HG03354 (cell line): ENCODE results near the gene TMEM129.

Source experiments
- ATAC-seq: cut with Tn5 transposase; IDR thresholded peaks from one replicate; pipeline ENCODE4 v1.9.1; 2021; ENCODE audit warnings: mild to moderate bottlenecking; ENCODE audit not compliant: unreplicated experiment, poor library complexity, severe bottlenecking

The TMEM129 gene

GRCh38 chr4:1726146-1726934, 5.2 kb upstream of the TMEM129 start:
- ATAC-seq, result peak; percentile 30

- no peak for ATAC-seq
Observed at GRCh38 chr4:1725521-1725920, 4.4 kb upstream of the TMEM129 start.

- no peak for ATAC-seq
Observed at GRCh38 chr4:1723131-1723801, 2.1 kb upstream of the TMEM129 start.

GRCh38 chr4:1722551-1723118, 1.5 kb upstream of the TMEM129 start:
- no peak for ATAC-seq

DNA sequence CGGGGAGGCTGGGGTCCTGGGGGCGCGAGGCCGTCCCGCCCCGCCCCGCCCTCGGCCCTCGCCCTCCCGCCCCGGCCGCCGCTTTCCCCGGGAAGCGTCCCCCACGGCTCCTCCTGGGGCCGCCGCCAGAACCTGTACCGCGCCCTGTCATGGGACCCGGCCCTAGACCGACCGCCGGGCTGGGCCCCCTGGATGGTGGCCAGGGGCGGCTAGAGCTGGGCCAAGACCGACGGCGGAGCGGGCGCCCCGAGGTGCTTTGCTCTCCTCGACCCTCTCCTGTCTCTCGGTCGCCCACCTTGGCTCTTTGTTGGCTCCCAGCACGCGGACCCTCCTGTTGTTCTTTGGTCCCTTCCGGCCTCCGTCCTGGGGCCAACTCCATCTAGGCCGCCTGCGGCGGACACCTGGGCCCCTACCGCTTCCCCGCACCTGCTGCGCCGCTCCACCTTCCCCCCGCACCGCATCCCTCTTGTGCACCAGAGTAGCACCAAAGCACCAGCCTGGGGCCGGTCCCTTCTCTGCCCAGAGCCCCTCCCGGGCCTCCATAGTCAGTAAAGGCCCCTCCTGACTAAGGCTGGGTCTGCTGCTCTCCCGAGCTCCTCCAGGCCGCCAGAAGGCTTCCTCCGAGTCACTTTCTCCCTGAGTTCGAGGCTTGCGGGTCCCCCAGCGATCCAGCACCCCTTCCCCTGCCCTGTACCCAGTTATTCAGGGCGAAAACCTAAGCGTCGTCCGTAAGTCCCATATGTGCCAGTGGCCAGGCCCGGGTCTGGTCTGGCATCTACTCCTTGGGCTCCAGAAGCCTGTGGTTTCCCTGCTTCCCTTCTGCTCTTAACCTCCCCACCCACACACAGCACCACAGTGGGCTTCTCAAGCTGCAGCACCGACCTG, 785 bp upstream of the TMEM129 start:
- ATAC-seq, result peak; percentile 8

DNA sequence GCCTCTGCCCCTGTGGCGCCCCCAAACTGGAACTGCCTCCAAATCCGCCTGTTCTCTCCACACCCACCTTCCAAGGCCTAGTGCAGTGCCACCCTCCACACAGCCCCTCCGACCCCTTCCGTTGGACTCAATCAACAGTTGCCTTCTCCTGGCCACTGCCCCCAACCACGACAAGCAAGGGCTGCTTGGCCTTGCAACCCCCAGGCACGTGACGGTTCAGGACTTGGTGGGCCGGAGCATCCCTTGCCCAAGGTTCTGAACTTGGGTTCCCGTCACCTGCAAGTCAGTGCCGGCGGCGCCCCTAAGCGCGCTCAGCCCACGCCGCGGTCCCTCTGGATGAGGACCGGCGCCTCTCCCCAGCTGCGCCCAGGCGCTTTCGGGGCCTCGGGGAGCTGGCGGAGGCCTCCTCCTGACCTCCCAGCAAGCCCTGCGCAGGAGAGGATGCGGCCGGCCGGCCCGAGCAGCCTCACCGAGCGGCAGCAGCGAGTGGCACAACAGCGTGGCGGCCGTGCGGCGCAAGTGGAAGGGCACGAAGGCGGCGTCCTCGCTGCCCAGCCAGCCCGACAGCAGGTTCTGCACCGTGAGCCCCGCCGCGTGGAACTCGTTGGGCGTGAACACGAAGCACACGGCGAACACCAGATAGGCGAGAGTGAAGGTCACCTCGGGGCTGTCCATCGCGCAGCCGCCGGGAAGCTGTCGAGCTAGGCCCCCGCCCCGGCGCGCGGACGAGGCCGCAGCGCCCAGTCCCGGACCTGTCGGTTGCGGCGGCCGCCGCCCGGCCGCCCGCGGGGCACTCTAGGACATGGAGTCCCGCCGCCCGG, 750 bp downstream of the TMEM129 start:
- ATAC-seq, result peak; percentile 24

DNA sequence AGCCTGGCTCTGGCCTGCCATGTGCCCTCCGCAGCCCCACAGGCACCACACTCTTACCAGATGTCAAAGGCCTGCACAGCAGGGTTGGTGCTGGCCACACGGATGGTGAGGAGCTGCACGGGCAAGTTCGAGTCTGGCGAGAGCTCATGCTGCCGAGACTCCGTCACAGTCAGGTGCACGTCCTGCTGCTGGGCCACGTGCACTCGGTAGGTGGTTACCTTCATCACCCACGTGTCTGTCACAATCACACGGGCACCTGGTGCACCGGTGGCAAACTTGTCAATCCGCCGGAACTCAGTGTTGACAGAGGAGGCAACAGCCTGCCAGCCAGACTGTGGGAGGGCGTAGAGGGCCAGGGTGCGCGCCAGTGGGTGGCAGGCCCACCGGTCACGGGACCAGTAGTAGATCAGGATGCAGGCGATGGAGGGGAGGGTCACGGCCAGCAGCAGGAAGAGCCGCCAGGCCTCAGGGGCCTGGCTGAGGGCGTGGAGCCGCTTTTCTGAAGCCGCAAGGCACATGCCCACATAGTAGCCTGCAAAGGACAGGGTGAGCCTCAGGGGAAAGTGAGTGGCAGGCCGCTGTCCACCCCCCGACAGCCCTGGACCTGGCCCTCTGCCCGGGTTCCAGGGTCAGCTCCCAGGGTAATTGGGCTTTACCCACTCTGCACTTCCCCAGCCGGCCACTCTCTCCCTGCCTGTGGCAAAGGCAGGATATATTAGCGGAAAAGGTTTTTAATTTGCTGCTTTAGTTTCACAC, 2.9 kb downstream of the TMEM129 start:
- no peak for ATAC-seq

- no peak for ATAC-seq
Observed at GRCh38 chr4:1717129-1718094, 3.7 kb downstream of the TMEM129 start.

- no peak for ATAC-seq
Observed at GRCh38 chr4:1716065-1716945, 4.8 kb downstream of the TMEM129 start.

DNA sequence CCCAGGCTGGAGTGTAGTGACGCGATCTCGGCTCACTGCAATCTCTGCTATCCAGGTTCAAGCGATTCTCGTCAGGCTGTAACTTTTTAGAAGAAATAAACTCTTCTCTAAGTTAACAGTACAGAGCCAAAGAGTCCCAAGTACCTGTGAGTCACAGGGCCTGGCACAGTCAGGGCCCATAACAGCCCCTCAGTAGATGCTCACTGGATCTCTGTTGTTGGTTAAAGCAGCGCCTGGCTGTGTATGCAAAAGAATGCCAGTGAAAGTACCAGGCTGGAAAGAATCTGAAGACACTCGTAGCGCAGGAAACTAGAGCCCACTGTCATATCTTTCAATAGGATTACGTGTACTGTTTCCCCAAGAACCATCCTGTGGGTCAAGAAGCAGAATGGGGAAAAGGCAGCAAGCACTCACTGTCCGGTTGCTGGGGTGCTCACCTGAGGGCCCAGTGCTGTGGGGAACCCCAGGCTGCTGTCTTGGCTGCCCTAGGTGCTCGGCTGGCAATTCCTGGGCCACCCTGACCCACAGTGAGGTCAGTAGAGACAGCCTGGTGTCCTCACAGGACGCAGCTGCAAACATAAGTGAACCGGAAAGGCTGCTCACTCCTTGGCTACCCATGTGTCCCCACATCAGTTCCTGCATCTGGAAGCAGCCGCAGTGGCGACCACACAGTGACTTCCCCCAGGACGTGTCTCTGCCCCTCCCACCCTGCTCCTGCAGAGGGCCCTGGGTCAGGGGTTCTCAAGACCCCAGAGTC, 5.9 kb downstream of the TMEM129 start:
- no peak for ATAC-seq

DNA sequence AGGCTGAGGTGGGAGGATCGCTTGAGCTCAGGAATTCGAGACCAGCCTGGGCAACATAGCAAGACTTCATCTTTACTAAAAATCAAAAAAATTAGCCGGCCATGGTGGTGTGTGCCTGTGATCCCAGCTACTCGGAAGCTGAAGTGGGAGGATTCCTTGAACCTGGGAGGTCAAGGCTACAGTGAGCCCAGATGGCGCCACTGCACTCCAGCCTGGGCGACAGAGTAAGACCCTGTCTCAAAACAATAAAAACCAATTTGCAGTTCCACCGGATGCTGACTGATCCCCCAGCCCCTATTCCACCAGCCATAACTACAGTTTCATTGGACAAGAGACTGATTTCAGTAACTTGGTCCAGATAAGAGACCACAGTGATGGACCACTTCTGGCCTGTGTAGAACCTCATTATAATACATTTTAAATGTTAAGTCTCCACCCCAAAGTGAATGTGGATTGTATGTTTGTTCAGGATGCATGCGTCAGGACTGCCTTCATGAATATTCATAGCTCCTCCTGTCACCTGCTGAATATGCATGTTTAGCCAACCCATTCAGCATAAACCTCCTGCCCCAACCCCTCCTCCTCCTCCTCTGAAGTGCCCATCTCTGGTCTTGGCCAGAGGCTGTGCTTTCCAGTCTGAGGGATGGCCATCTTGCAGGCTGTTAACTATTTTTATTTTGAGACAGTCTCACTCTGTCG, 6.7 kb downstream of the TMEM129 start:
- no peak for ATAC-seq

GRCh38 chr4:1713003-1713851, 7.9 kb downstream of the TMEM129 start:
- peak; percentile 6 for ATAC-seq

DNA sequence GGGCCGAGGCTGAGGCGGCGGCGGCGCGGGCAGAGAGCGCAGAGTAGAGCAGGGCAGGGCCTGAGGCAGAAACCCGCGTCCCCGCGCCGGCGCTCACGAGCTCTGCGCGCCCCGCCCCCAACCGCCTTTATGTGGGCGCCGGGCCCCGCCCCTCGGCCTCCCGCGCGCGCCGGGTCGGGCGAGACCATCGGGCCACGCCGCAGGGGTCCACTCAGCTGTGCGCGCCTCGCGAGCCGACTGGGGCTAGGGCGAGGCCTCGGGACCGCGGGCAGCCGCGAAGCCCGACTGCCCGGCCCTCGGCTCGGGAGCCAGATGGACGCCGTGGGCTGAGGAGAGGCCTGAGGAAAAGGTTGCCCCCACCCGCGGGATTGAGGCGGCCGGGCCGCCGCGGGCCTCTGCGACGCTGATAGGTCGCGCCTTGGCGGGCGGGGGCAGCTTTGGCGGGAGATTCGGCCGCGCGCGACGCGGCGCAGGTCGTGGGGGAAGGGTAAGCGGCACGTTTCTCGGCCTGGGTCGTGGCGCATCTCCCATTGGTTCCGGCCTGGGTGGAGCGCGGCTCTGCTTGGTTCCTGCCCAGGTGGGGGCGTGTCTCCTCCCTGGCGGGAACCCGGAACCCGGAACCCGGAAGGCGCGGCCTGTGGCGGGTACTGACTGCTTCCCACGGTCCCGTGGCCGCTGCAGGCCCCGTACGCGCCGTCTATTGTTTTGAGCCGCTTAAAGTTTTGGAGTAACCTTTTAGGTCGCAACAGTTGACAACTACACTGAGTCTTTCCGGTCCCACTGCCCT, 8.7 kb downstream of the TMEM129 start, which contains the start of gene SLBP:
Gene SLBP (minus strand): TSS at position 104 of the 787 bp plus-strand sequence. CDS start 131 bp downstream, outside the sequence.
- peak; percentile 83 for ATAC-seq
